ENCODE results near the gene IMPA2.

- TF ChIP-seq L3MBTL2 (conservative IDR thresholded peaks at IDR 0.05): no peak
- TF ChIP-seq ZNF384 (IDR thresholded peaks at IDR 0.05): no peak
- TF ChIP-seq BHLHE40 (IDR thresholded peaks at IDR 0.05; ENCODE audit: borderline replicate concordance): no peak
- no peak for TF ChIP-seq HDGF (IDR thresholded peaks at IDR 0.05; ENCODE audit: borderline replicate concordance)
- TF ChIP-seq ARNT (IDR thresholded peaks at IDR 0.05): no peak
- TF ChIP-seq NFRKB (IDR thresholded peaks at IDR 0.05): no peak
- TF ChIP-seq, protein P1, sequence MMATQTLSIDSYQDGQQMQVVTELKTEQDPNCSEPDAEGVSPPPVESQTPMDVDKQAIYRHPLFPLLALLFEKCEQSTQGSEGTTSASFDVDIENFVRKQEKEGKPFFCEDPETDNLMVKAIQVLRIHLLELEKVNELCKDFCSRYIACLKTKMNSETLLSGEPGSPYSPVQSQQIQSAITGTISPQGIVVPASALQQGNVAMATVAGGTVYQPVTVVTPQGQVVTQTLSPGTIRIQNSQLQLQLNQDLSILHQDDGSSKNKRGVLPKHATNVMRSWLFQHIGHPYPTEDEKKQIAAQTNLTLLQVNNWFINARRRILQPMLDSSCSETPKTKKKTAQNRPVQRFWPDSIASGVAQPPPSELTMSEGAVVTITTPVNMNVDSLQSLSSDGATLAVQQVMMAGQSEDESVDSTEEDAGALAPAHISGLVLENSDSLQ (IDR thresholded peaks at IDR 0.05): no peak
- no peak for TF ChIP-seq TARDBP (IDR thresholded peaks at IDR 0.05)
- TF ChIP-seq FOXM1 (IDR thresholded peaks at IDR 0.05; ENCODE audit: borderline replicate concordance): no peak
Observed at GRCh38 chr18:12000072-12000659, 18.9 kb downstream of the IMPA2 start.

Data from HEK293T (cell line).